ENCODE measurements around the gene NAA15.
"Not testable (repeated sequence)": the region's sequence is repeated elsewhere in the genome, so short reads cannot be mapped to it uniquely, and the experiment has no call there.

Gene NAA15

GRCh38 chr4:139367421-139368090 is 66.3 kb downstream of the NAA15 start:
- peak; percentile 27 for DNase-seq (ENCODE audit: low read depth)

GRCh38 chr4:139368998-139369397 is 67.7 kb downstream of the NAA15 start:
- DNase-seq (ENCODE audit: low read depth) = no peak

GRCh38 chr4:139374251-139374650 is 72.9 kb downstream of the NAA15 start:
- DNase-seq (ENCODE audit: low read depth) = no peak

- no peak for DNase-seq (ENCODE audit: low read depth)
Observed at GRCh38 chr4:139386421-139386820, 85.1 kb downstream of the NAA15 start.

- DNase-seq (ENCODE audit: low read depth) = no peak
Observed at GRCh38 chr4:139389102-139389501, 87.8 kb downstream of the NAA15 start.

GRCh38 chr4:139389991-139390390 is 88.7 kb downstream of the NAA15 start:
- no peak for DNase-seq (ENCODE audit: low read depth)

- DNase-seq (ENCODE audit: low read depth) = no peak
Observed at GRCh38 chr4:139391731-139392130, 90.4 kb downstream of the NAA15 start.

- no peak for DNase-seq (ENCODE audit: low read depth)
Observed at GRCh38 chr4:139392797-139393196, 91.5 kb downstream of the NAA15 start.

GRCh38 chr4:139401368-139401767 is 100.1 kb downstream of the NAA15 start:
- DNase-seq (ENCODE audit: low read depth) = no peak

- DNase-seq (ENCODE audit: low read depth) = no peak
Observed at GRCh38 chr4:139402436-139402835, 101.1 kb downstream of the NAA15 start.

- no peak for DNase-seq (ENCODE audit: low read depth)
Observed at GRCh38 chr4:139403462-139403861, 102.2 kb downstream of the NAA15 start.

GRCh38 chr4:139410312-139410711 is 109.0 kb downstream of the NAA15 start:
- DNase-seq (ENCODE audit: low read depth) = no peak

- not testable (repeated sequence) for DNase-seq (ENCODE audit: low read depth)
Observed at GRCh38 chr4:139414671-139415210, 113.4 kb downstream of the NAA15 start.

GRCh38 chr4:139416073-139416673 is 114.9 kb downstream of the NAA15 start:
- DNase-seq (ENCODE audit: low read depth) = no peak

GRCh38 chr4:139419388-139419914 is 118.1 kb downstream of the NAA15 start:
- peak; percentile 19 for DNase-seq (ENCODE audit: low read depth)

- no peak for DNase-seq (ENCODE audit: low read depth)
Observed at GRCh38 chr4:139420652-139421051, 119.3 kb downstream of the NAA15 start.

GRCh38 chr4:139436122-139436521 is 134.8 kb downstream of the NAA15 start:
- no peak for DNase-seq (ENCODE audit: low read depth)

GRCh38 chr4:139438141-139438540 is 136.8 kb downstream of the NAA15 start:
- DNase-seq (ENCODE audit: low read depth) = no peak

- no peak for DNase-seq (ENCODE audit: low read depth)
Observed at GRCh38 chr4:139441029-139441428, 139.7 kb downstream of the NAA15 start.

- no peak for DNase-seq (ENCODE audit: low read depth)
Observed at GRCh38 chr4:139443661-139444060, 142.4 kb downstream of the NAA15 start.

- DNase-seq (ENCODE audit: low read depth) = not testable (repeated sequence)
Observed at GRCh38 chr4:139444881-139445280, 143.6 kb downstream of the NAA15 start.

- not testable (repeated sequence) for DNase-seq (ENCODE audit: low read depth)
Observed at GRCh38 chr4:139447078-139447477, 145.8 kb downstream of the NAA15 start.

- DNase-seq (ENCODE audit: low read depth) = no peak
Observed at GRCh38 chr4:139450586-139450985, 149.3 kb downstream of the NAA15 start.

Measured in GM04503 (cell line).